GM12801 (cell line): ENCODE data around the gene FREM2.

Experiments used
- TF ChIP-seq, protein P1 (sequence below): IDR thresholded peaks from one replicate; pipeline ENCODE4 v1.5.1; 2011; ENCODE audit warnings: control low read depth; ENCODE audit not compliant: insufficient read length; ENCODE audit errors: extremely low read depth

FREM2 gene

DNA sequence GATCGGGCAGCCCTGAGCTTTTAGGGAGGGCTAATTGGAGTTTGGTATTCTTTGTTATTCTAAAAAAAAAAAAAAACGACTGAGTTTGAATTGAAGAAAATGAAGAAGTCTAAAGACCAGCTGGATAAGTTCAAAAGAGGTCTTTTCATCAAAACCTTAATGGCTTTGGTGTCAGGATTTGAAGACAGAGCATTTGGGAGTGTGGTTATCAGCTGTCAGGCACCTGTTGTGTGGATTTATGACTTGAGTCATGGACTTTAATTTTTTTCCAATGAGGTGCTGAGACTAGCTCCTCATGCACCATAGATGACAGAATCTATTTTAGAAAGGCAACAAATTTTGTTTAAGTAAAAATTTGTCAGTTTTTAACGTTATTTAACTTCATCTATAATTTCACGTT is 72.5 kb downstream of the FREM2 start:
- TF ChIP-seq, protein P1, sequence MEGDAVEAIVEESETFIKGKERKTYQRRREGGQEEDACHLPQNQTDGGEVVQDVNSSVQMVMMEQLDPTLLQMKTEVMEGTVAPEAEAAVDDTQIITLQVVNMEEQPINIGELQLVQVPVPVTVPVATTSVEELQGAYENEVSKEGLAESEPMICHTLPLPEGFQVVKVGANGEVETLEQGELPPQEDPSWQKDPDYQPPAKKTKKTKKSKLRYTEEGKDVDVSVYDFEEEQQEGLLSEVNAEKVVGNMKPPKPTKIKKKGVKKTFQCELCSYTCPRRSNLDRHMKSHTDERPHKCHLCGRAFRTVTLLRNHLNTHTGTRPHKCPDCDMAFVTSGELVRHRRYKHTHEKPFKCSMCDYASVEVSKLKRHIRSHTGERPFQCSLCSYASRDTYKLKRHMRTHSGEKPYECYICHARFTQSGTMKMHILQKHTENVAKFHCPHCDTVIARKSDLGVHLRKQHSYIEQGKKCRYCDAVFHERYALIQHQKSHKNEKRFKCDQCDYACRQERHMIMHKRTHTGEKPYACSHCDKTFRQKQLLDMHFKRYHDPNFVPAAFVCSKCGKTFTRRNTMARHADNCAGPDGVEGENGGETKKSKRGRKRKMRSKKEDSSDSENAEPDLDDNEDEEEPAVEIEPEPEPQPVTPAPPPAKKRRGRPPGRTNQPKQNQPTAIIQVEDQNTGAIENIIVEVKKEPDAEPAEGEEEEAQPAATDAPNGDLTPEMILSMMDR = no peak

DNA sequence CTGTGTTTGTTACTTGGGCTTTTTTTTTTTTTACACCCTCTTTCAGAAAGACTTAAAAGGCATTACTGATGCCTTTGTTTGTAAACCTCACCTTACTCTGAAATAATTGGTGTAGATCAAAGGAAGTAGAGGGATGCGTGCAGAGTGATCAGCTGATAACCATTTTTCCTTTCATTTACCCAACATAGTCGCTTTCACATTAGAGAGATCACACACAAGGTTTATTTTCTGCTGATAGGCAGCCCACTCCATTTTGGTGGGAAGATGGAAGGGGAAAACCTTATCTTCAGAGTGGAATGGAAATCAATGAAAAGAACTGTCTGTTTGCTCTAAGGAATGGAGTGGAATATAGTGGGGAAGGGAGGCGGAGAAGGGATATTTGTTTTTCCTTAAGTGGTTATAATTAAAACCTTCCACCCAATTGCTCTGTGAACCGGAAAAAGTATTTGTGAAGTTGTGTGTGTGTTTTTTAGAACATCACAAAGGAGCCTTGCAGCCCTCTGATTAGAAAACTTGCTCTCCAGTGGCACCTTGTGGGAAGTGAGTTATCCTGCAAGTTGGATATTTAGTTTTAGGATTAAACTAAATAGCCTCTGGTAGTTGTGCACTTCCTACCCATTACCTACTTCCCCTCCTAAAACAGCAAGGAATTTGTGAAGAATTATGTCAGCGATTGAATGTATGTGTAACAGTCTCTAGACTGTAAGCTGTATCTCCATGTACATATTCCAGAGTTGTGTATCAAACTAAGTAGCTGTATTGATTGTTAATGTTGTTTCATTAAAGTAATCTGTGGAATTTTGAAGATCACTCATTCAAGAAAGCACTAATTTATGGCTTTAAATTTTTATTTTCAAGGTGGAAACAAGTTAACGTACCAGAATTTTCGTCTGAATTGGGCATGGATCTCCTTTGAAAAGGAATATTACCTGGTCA is 76.8 kb downstream of the FREM2 start:
- TF ChIP-seq, protein P1 = no peak

DNA sequence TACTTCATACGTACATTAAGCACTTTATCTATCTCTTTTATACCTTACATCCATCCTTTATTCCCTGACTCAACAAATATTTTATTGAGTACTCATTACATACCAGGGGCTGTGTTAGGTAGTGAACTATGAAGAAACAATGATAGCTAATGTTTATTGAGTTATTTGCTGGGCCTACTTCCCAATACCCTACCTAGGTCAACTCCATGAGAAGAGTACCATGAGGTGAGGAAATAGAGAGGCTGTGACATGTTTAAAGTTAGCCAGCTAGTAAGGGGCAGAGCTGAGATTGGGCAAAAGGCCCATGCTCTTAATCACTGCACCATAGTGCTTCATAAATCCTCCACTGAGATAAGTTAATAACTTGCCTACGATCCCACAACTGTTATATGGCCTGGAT is 79.9 kb downstream of the FREM2 start:
- TF ChIP-seq, protein P1 = no peak

DNA sequence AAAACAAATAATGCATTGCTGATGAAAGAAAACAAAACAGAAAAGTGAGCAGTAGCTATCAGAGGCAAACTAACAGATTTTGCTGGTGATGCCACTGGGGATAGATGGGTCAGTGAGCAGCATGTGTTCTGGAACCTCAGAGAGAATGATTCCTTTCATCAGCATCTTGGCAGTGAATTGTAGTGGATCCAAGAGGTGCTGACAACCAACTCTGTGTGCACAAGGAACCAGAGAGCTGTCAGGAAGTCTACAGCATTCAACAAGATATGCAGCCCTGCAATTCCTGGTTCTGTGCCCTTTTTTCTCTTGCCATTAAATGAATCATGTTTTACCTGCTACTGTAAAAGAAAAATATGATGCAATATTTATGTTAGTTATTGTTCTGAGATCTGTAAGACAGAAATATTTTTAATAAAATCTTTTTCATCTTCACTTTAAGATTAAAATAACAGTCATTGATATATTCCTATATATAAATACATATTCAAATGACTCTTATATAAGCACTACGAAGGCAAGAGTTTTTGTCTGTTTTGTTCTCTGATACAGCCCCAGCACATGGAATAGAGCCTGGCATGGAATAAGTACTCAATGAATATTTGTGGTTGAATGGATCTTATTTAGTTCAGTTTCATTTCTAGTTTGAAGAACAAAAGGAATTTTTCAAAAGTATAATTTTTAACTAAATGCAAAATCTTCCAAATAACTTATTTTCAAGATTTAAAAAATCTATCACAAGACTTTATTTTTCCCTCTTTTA is 80.8 kb downstream of the FREM2 start:
- TF ChIP-seq, protein P1 = no peak

DNA sequence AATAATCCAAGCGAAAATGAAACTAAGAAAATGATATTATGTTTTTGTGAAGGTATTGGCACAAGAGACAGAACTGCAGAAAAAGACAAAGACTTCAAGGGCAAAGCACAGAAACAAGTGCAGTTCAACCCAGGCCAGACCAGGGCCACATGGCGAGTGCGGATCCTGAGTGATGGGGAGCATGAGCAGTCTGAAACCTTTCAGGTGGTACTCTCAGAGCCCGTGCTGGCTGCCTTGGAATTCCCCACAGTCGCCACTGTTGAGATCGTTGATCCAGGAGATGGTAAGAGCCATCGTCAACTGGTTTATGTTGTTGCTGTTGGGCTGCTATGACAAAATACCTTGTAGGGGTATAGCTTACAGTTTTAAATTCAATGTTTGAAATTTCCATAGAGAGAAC is 82.6 kb downstream of the FREM2 start:
- TF ChIP-seq, protein P1 = no peak

DNA sequence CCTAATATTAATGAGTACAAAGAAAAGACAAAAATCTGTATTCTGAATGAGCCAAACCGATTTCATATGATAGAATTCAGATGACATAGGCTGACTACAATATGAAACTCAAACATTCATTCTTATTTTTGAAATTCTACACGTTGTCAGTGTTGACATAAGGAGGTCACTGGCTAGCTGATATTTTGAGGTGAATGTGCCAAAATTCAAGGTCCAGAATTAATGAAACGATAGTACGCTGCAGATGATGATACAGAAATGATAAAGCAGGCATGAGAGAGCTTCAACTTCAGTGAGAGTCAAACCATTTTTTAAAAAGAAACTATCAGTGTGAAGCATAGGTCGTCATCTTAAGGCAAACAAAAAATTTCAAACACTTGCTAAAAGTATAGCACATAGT is 88.2 kb downstream of the FREM2 start:
- TF ChIP-seq, protein P1 = no peak

DNA sequence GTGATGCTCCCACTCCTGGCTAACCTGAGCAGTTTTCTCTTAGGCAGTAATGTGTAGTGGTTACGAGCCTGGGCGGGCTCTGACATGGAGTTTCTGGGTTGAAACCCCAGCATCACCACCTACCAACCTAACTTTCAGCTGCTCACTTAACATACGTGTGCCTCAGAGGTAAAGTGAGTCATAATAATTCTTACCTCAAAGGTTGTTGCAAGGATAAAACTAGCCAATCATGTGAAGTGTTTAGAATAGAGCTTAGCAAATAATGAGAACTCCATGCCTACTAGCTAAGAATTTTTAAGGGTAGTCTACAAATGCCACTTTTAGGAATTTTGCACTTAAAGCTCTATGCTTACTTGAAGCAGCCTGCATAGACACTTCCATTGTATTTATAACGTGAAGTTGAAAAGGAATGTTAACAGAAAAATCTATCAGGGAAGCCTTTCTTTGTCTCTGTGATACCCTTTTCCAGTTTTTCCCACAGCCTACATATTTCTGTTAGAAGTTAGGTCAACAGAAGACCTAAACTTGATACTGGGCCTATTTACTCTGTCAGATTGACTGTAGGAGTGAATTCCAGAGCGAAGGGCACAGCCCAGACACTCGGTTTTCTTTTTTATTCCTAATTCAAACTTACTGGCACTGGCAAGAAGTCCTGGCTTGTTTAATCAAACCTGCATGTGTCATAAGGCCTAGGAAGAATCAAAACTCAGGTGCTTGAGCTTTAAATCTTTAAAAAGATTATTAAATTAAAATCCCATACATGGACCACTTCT is 90.7 kb downstream of the FREM2 start:
- TF ChIP-seq, protein P1 = no peak
